Vagina (tissue), 2 donors: ENCODE data around the gene ARMH2.

ENCODE experiments used
- CTCF ChIP-seq, 3 experiments: fragments of 450-650 bp in 2 of 3; fragments of 200-600 bp in 1 of 3; sonication (generic) in 1 of 3; IDR thresholded peaks; one replicate each; pipeline ENCODE4 v1.5.1; 2017 to 2019; ENCODE audit warnings: antibody characterized with exemption in 3 of 3, mild to moderate bottlenecking in 2 of 3, moderate library complexity in 2 of 3
- POLR2A ChIP-seq, 2 donors: fragments of 450-650 bp; IDR thresholded peaks; one replicate each; pipeline ENCODE4 v1.6.1; 2017; ENCODE audit warnings: antibody characterized with exemption in 2 of 2, mild to moderate bottlenecking in 2 of 2, moderate library complexity in 2 of 2

DNA sequence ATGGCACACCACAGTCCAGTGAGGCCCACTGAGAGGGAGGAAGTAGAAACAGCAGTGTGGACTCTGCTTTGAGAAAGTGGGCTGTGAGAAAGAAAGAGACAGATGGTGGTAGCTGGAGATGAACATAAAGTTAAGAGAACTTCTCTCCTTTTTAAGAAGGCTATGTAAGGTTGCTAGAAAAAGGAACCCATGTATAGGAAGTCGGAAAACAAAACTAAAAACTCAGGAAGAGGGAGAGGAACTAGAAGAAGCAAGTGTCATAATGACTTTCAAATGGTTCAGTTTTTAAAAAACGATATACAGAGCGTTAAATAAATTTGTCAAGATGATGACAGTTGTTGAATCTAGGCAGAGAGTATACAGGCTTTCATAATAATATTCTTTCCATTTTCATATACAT, 49.4 kb downstream of the ARMH2 start:
- TF ChIP-seq POLR2A (IDR thresholded peaks at IDR 0.05) = no peak
- TF ChIP-seq CTCF (IDR thresholded peaks at IDR 0.05) = no peak
